Midbrain (tissue), 1 donor: Measurements from ENCODE around the gene SLC34A1.
"Not testable (repeated sequence)": the region's sequence is repeated elsewhere in the genome, so short reads cannot be mapped to it uniquely, and the experiment has no call there.

ENCODE experiments used
- DNase-seq: peaks from one replicate; lab custom pipeline; 2025; lab: John Stamatoyannopoulos, UW

SLC34A1 gene, protein sequence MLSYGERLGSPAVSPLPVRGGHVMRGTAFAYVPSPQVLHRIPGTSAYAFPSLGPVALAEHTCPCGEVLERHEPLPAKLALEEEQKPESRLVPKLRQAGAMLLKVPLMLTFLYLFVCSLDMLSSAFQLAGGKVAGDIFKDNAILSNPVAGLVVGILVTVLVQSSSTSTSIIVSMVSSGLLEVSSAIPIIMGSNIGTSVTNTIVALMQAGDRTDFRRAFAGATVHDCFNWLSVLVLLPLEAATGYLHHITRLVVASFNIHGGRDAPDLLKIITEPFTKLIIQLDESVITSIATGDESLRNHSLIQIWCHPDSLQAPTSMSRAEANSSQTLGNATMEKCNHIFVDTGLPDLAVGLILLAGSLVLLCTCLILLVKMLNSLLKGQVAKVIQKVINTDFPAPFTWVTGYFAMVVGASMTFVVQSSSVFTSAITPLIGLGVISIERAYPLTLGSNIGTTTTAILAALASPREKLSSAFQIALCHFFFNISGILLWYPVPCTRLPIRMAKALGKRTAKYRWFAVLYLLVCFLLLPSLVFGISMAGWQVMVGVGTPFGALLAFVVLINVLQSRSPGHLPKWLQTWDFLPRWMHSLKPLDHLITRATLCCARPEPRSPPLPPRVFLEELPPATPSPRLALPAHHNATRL

DNA sequence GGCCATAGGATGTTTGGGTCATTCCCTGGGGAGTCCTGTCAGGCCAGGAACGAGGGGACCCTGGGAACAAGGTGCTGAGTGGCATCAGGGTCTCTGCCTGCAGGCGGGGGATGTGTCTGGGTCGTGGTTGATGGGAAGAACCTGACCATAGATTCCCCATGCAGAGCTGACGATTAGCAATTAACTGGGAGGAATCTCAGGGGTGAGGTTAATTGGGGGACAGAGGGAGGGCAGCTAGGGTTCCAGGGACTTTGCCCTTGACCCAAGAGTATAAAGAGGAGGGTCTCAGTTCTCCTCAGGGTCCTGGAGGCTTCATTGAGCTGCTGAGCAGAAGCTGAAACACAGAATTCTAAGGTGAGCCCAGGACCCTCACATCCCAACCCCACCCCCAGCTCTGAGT, at the start of gene SLC34A1:
SLC34A1 (plus strand) TSS at position 301 of the 400 bp plus-strand sequence. CDS start 1,308 bp downstream, outside the sequence.
- no peak for DNase-seq

DNA sequence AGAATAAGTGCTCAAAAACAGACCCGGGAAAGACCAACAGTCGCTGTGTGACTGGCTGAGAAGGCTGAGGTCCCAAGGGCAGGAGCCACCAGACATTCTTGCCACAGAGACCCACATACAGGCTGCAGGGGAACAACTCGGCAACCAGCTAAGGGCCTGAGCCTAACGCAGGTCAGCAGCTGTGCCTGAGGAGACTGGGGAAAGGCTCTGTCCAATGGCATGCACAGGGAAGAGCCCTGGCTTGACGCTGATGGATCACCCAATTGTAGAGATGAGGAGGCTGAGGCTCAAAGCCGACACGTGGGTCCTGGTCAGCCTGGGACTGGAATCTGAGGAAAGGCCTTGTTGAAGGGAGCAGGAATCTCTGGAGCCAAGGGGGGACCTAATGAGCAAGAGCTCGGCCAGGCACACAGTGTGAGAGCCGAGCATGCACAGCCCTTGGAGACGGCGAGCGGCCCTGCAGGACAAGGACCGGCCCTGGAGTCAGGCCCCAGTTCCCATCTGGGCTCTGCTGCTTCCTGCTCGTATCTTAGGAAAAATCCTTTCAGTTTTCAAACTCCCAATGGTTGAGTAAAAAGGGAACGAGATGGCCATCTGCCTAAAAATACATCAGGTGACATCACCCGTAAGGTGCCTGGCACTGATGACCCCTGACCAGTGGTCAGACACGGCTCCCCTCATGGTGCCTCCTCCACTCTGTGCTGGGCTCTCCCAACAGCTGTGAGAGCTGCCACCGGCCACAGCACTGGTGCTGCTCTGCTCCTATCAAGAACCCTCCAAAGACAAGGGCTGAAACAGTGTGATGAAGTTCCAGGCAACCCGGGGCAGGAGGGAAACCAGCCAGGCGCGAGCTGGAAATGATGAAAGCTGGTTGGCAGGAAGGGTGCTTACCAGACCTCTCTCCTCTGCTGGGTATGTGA, 49.2 kb upstream of the SLC34A1 start:
- DNase-seq, result no peak

DNA sequence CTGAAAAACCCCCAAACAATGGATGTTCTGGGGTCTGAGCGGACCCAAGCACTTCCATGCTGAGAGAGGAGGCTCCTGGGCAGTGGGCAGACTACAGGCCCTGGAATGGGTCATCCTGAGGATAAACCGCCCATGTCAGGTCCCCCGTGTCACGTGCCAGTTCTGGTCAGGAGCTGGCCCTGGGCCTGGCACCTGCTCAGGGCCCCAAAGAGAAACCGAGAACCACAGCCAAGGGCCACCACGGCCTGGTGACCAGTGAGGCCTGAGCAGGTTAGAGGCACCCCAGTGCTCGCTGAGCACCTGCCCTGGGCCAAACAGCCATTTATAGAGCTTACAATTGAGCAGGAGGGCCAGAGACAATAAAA, 48.6 kb upstream of the SLC34A1 start:
- DNase-seq, result no peak

DNA sequence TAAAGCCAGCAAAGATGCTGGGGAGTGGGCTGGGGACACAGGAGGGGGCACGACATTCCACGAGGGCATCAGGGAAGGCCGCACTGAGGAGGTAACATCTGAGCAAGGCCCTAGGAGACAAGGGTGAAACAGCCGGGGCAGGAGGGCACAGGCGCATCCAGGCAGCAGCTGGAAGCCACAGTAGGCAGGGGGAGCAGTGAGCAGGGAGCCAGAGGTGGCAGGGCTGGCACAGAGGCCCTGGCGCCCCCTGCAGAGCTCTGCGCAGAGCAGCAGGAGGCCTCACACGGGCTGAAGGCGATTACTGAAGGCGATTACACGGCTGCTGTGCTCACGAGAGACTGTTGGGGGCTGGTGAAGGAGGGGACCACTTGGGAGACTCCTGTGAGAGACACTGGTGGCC, 48.1 kb upstream of the SLC34A1 start:
- DNase-seq, result no peak

DNA sequence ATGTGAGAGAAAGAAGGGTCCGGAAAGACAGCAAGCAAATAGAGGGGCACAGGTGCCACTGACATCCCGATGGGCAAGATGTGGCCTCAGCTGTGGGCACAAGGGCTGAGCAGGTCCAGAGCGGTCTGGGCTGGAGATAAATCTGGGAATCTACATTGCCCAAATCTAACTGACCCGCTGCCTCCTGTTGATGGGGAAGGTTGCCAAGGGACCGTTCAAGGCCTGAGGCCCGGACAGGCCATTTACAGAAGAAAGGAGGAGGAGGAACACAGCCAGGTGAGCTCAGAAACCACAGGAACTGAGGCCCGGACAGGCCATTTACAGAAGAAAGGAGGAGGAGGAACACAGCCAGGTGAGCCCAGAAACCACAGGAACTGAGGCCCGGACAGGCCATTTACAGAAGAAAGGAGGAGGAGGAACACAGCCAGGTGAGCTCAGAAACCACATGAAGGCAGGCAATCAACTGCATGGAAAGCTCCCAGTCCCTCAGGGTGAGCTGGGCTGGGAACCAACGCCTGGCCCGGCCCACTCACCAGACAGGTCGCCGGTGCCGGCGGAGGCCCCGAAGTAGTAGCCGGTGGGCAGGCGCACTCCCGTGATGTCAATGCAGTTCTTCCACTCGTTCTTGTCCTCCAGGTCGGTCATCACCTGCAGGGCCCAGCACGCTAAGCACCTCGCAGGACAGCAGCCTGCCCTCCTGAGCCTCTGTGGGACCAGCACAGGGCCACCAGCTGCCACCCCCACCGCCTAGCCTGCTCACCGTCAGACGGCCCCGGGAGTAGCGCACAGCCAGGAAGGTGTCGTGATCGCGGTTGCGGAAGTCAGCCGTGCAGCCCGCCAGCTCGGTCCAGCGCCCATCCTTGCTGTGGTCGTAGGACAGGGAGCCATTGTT, 47.4 kb upstream of the SLC34A1 start:
- no peak for DNase-seq

DNA sequence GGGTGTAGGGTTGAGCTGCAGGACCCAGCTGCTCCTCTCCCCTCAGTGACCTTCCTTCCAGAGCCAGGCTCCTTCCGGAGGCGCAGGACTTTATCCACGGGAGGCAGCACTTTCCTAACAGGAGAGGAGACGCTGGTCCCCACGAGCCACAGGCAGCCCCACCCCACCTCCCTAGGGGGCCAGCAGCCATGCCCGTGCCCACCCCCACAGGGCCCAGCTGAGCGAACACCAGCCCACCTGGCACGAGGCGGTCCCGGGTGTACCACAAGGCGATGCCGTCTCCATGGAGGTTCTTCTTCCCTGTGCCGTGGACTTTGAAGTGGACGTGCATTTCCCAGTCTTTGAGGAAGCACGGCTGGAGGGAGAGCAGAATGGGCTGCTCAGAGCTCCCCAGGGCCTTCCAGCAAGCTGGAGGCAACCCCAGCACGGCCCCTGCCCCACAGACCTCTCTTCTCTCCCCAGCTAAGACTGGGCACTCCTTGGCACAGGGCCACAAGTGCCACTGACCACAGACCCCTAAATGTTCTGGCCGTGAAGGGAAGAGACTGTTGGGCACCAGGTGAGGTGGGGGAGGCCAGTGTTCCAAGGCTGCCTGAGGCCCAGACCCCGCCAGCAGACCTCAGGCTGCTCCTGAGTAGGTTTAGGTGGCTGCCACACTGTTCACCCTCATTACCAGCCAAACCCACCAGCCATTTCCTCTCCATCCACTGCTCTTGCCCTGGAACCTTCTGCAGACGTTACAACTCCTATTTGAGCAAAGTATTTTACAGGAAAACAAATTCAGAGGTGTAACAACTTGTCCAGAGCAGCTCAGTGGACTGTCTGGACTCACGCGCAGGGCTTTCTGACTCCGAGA, 45.8 kb upstream of the SLC34A1 start:
- DNase-seq, result no peak

DNA sequence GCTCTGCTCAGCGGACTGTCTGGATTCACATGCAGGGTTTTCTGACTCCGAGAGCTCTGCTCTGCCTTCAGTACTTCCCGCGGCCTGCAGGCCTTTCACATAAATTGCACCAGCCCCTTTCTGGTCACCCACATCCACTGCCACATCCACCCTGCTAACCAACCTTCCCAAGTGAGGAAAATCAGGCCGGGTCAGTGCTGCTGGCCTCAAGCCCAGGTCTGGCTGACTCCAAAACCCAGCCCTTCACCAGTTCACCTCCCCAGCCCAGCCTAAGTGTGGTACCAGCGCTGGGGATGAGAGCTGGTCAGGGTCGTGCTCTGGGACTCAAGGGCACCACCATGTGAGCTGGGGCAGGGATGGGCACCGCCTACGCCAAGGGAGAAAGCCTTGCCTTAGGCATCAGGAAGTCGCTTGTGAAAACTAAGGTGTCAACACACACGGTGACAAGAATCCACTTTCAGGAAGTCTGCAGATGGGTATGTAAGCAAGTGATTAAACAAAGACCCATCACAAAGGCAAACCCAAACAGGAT, 45.1 kb upstream of the SLC34A1 start:
- no peak for DNase-seq

DNA sequence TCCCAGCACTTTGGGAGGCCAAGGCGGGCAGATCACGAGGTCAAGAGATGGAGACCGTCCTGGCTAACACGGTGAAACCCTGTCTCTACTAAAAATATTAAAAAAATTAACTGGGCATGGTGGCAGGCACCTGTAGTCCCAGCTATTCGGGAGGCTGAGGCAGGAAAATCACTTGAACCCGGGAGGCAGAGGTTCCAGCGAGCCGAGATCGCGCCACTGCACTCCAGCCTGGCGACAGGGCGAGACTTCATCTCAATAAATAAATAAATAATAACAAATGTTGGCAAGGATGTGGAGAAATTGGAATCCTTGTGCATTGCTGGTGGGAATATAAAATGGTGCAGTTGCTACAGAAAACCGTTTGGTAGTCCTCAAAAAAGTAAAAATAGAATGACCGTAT, 41.2 kb upstream of the SLC34A1 start:
- DNase-seq, result not testable (repeated sequence)

DNA sequence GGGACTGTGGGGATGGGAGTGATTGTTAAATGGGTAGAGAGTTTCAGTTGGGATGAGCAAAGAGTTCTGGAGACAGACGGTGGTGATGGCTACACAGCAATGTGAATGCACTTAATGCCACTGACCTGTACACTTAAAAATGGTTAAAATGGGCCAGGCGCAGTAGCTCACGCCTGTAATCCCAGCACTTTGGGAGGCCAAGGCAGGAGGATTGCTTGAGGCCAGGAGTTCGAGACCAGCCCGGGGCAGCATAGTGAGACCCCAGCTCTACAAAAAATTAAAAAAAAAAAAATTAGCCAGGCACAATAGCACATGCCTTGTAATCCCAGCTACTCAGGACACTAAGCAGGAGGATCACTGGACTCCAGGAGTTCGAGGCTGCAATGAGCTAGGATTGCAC, 40.5 kb upstream of the SLC34A1 start:
- no peak for DNase-seq

DNA sequence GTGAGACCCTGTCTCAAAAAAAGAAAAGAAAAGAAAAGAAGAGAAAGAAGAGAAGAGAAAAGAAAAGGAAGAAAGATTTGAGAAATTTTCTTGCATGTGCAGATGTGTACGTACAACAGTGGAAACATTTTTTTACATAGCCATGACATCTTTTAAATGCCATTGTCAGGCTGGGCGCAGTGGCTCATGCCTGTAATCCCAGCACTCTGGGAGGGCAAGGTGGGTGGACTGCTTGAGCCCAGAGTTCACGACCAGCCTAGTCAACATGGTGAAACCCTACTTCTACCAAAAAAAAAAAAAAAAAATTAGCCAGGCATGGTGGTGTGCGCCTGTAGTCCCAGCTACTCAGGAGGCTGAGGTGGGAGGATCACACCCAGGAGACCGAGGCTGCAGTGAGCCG, 39.3 kb upstream of the SLC34A1 start:
- no peak for DNase-seq

DNA sequence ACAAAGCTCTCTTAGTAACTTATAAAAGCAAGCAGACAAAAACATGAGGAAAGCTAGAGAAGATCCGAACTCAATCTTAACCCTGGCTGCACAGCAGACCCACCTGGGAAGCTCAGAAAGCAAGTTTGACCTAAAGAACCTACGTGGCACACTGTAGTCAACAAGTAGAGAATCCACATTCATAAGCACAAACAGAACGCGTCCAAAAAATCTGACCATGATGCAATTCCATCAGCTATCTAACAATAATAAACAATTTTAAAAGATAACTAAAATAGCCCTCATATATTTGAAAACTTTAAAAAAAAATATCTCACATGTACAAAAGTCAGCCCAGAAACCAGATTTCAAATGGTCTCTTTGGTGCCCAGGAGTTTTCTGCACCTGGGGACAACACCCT, 37.4 kb upstream of the SLC34A1 start:
- DNase-seq, result no peak

DNA sequence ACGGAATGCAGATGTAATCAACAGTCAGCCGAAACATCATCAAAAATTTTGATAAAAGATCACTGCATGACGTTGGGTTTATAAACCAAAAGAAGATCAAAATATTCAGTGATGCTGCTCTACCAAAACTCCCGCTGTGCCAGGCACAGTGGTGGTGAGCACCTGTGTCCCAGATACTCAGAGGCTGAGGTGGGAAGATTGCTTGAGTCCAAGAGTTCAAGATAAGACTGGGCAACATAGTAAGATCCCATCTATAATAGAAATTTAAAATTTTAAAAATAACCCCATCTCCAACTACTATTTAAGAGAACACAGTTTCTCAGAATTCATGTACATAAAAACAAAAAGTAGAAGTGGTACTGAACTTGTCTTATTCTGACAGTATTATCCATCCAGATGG, 36.5 kb upstream of the SLC34A1 start:
- DNase-seq, result no peak

DNA sequence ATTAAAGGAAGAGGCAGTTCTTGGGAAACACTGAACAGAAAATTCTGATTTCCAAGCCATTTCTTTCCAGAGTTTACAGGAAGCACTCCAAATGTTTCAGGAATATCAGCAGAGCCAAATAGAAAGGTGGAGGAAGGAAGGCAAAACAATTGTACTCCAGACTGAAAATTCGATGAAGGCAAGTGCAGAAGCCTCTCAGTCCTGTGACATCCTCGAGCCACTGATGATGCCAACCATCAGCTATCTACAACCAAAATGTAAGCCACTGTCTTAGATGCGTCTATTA, 34.9 kb upstream of the SLC34A1 start:
- DNase-seq, result no peak

DNA sequence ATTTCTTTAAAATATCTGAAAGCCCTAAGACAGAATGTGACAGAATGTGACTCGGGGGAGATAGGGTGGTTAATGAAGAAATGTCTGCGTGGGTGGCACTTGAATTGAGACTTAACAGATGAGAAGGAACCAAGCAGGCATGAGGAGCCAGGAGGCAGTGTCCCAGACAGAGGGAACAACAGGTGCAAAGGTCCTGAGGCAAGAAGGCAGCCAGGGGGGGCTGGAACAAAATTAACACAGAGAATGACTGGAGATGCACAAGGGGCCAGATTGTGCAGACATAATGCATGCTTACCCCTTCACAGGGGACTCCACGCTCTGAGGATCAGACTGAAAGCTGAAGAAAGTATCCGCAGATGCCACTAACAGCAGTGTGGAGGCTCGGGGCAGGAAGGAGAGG, 34.5 kb upstream of the SLC34A1 start:
- DNase-seq, result no peak

DNA sequence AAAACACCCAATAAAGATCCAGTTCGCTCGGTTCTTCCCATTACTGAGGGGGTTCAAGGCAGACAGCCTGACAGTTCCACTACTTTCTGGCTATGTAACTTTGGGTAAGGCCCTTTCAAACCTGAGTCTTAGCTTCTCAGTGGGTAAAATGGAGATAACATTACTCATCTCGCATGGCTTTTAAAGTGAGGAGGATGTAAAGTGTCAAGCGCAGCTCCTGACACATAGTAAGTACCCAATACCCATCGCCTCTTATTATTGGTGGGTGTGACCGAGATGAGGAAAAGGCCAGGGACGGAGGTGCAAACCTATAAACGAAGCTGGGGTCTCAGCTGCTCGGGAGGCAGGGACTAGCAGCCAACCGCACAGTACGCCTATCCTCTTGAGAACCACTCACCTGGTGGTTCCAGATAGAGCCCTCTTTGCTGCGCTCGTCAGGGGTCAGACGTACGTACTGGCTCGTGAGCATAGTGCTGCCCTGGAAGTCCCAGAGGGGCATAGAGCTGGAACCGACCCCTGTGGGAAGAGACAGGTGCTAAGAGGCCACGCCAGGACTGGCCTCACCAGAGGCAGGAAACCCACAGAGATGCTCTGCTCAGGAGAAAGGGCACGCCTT, 33.4 kb upstream of the SLC34A1 start:
- DNase-seq, result no peak

DNA sequence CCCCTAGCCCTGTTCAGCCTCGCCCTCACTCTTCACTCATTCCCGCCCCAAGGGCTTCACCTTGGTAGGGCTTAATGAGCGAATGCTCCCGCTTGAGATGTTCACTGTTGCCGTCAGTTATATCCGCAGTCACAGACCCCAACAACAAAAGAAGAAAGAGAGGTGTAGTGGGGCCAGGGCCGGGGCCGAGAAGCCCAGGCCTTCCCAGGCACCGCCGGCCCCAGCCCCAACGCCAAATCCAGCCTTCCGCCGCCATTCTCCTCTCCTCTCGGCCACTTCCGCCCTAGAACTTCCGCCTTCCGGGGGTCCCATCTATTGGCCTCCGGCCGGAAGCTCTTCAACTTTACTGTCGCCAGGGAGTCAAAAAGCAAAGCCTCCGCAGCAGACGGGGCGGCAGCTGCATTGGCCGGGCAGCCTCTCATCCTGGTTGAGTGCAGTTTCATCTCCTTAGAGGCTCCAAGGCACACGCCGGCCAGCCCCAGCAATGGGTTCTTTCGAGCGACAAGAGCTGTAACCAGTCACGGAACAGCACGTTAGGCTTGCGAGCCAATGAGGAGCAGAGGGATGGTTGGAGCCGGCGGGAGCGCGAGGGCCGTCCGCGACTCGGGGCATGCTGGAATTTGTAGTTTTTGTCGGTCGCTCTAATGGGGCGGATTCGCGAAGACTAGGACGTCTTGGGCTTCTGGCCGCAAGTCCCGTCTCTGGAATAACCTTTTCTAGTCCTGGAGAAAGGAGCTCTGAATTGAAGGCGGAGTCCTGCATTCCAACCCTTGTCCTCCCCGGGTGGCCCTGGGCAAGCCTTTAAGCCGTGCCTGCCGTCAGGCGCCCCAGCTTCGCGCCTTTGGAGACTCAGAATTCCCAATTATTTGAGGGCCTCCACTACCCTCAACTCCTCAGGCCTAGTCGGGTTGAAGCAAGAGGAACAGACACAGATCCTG, 32.6 kb upstream of the SLC34A1 start, which contains the start of gene LMAN2:
LMAN2 (minus strand) TSS at position 277 of the 938 bp plus-strand sequence; CDS start at position 256, 21 bp downstream.
- peak; percentile 97 for DNase-seq

DNA sequence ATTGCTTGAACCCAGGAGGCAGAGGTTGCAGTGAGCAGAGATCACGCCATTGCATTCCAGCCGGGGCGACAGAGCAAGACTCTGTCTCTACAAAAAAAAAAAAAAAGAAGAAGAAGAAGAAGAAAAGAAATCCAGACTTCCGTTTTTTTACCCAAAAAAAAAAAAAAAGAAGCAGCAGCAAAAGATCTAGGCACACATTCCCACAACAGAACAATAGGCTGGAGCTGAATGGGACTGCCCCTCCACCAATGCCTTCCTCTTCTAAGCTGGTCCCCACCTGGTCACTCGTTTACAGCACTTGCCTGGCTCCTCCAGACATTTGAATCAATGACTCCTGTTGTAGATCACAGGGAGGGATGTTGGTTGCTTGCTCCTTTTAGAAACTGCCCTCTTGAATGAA, 31.1 kb upstream of the SLC34A1 start:
- DNase-seq, result no peak

DNA sequence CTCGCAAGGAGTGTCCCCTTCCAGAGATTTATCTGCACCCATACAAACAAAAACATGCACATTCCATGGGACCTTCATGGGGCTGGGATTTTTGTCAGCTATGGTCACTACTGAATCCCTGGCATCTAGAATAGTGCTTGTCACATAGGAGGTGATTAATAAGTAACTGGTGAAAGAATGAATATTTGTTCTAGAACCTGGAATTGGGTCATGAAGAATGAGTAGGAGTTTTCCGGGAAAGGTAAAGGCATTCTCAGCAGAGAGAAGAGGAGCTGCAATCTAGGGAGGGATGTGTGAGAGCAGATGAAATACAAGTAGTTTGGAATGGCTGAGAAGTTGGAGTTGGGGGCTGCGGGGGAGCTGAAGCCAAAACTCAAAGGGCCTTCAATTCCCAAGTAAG, 30.0 kb upstream of the SLC34A1 start:
- no peak for DNase-seq

DNA sequence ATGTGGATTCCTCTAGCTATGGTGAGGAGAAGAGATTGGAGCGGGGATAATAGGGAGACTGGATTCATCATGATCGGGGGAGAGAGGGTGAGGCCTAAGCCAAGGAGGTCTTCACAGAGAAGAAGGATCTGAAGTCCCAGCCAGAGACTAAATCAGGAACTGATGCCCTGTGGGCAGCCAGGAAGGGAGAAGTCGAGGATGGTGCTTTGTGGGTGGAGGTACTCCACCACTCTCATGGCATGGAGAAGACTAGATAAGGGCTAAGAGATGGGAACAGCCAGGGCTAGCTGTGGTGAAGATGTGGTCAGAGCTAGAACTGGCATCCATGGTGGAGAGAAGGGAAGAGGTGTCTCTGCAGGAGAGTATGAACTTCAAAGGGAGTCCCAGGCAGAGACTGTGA, 29.5 kb upstream of the SLC34A1 start:
- DNase-seq, result no peak
